ENCODE measurements around the gene GNG13.
A peak's percentile ranks its signal among the peaks of the same experiment; 100 is the strongest.

Gene GNG13

GRCh38 chr16:789191-789850, 11.2 kb downstream of the GNG13 start:
- no peak for TF ChIP-seq CTCF (conservative IDR thresholded peaks at IDR 0.05)
- H3K27ac ChIP-seq: peak overlapping the region; percentile 73

- H3K27ac ChIP-seq: peak within 1 kb of the TSS; percentile 73
These were observed 12.0 kb downstream of the GNG13 start, which contains the start of gene CHTF18 for GRCh38 chr16:788399-789126. Gene CHTF18, plus strand, starts transcription at chr16:788620. Its CDS starts 65 bp downstream, at chr16:788685.

GRCh38 chr16:787978-788398, 12.5 kb downstream of the GNG13 start, which contains the start of gene RPUSD1:
Gene RPUSD1, minus strand, starts transcription at chr16:788381. Its CDS starts 644 bp downstream, at chr16:787737.
- peak within 1 kb of the TSS; percentile 73 for H3K27ac ChIP-seq
- no peak for TF ChIP-seq CTCF (conservative IDR thresholded peaks at IDR 0.05)

More at GRCh38 chr16:788399-789126, 12.0 kb downstream of the GNG13 start, which contains the start of gene CHTF18:
- no peak for TF ChIP-seq CTCF (conservative IDR thresholded peaks at IDR 0.05)

- no peak for TF ChIP-seq CTCF (conservative IDR thresholded peaks at IDR 0.05)
- peak overlapping the region; percentile 73 for H3K27ac ChIP-seq
These were observed 13.1 kb downstream of the GNG13 start for GRCh38 chr16:787321-787966.

GRCh38 chr16:785563-786535, 14.7 kb downstream of the GNG13 start:
- TF ChIP-seq CTCF (conservative IDR thresholded peaks at IDR 0.05): peak; percentile 76
- H3K27ac ChIP-seq: no peak overlapping the region

- no peak overlapping the region for H3K27ac ChIP-seq
- TF ChIP-seq CTCF (conservative IDR thresholded peaks at IDR 0.05): no peak
These were observed 16.1 kb downstream of the GNG13 start for GRCh38 chr16:784431-784830.

All from VCaP (cell line).